SKM-1 (cell line): Measurements from ENCODE around the gene ADAMTSL1.
"Not testable (repeated sequence)": the region's sequence is repeated elsewhere in the genome, so short reads cannot be mapped to it uniquely, and the experiment has no call there.

Experiments
- DNase-seq: peaks from one replicate; lab custom pipeline; 2025; ENCODE audit not compliant: unreplicated experiment; lab: John Stamatoyannopoulos, UW

Gene ADAMTSL1

DNA sequence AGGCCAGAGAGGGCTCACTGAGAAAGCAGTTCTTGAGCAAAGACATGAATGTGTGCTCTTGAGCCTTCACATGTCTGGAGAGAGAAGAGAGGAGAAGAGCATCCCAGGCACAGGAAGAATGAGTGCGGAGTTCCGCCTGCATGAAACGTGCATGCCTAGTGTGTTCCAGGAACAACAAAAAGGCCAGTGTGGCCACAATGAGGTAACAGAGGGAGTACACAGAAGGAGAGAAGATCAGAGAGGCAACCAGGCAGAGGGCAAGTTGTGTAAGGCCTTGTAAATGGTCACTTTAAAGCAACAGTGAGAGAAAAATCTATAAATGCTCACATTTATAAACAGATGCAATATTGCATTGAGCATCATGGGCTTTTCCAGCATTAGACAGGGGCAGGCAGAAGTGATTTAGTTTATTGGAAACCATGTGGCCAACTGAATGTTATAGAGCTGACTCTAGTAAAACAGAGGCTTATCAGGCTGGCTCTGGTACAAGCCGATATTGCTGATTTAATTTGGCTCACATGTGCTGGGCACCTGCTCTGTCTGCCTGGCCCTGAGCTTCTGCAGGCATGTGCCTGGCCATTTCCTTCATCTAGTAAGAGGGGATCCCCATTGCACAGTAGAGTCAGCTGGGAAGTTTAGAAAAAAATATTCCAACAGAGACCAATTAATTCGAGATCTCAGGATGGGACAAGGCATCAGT, 373.8 kb downstream of the ADAMTSL1 start:
- DNase-seq: no peak

DNA sequence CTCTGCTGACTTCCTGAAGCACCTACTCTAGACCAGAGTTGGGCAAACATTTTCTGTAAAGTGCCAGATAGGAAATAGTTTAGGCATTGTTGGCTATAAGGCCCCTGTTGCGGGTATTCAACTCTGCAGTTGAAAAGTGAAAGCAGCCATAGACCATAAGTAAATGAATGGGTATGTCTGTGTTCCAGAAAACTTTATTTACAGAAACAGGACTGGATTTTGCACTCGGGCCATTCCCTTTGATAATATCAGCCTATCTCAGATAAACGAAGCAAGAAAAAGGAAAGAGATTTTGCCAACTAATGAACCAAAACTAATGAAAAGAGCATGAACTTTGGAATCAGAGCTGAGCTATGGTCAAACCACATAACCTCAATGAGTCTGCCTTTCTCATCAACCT, 374.7 kb downstream of the ADAMTSL1 start:
- DNase-seq: no peak

DNA sequence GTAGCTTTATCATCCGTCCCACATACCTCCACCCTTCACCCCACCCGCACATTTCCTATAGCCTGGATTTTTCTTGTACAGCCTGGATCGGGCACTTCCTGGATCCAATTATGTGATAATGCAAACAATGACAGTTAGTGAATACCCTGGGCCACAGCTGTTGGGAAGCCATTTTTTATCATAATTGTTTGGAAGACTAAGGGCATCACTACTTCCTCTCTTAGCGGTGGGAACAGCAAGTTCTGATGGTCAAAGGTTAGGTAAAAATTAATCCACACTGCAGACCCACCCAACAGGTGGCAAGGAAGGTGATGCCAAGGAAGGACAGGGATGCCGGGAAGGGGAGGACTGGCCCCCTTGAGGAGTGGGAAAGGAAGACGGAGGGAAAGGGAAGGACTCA, 375.3 kb downstream of the ADAMTSL1 start:
- DNase-seq: no peak

DNA sequence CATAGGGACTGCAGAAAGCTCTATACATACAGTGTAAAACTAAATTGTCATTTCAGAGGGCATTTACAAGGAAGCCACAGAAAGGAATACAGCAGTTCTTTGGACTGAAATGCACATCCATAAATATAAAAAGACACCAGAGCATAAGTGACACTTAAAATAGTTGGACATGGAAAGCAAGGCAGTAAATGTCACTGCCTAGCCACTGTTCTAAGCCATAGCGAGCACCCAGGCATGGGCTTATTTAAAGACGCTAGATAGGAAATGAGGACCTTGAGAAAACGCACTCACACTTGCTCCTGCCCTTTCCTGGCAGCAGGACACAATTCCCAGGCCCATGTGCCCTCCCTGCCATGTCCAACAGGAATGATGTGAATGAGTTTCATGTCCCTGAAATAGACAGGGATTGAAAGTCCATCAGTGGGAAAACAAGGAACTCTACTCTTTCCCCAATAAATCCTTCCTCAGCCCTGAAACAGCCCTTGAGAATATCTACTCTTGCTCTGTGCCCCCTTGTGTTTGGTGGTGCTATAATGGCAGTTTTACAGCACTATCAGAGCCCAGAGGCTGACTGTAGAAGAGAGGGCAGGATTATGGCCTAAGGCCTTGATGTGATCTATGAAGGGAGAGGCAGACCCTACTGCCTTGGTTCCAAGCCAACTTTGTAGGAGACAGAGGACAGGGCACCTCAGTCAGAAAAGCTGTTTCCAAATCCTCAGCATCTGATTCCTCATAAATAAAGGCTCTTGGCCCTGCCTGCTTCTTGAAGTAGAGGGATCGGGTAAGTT, 376.1 kb downstream of the ADAMTSL1 start:
- no peak for DNase-seq

DNA sequence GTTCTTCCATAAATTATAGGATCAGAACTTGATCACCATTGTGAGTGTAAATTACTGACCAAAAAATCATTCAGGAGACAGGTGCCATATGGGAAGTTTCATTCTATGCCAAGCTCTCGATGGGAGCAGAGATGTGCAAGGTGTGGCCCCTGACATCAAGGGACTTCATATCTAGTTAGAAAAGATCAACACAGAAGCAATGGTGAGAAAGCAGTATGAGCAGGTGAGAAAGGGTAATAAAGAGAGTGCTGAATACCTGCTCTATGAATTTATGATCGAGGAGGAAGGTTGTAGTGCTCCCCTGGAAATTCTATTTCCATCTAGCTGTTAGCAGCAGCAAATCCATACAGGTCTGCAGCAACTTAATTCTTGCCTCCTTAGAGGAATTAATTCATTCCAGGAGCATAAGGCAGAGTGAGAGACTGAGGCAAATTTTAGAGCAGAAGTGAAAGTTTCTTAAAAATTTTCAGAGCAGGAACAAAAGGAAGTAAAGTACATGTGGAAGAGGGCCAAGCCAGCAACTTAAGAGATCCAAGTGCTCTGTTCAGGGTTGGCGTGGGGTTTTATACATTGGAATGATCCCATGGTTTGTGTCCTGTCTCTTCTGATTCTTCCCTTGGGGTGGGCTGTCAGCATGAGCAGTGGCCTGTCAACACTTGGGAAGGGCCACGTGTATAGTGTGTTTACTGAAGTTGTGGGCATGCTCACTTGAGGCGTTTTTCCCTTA, 377.3 kb downstream of the ADAMTSL1 start:
- DNase-seq: no peak

DNA sequence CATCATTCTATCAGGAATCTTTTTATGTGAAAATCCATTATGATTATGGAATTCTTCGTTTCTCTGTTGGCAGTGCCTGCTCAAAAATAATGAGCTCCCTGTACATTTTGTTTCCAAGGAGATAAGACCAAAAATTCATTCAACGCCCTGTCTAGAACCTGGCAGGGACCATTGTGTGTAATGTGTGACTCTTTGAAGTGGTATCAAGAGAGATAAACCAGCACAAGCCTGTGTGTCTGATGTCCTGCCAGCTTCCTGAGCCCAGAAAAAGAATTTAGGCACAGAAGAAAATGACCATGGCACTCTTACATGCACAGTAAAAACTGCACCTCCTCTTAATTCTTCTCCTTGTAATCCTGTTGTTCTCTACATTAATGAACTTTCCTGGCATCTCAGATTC, 381.7 kb downstream of the ADAMTSL1 start:
- no peak for DNase-seq

DNA sequence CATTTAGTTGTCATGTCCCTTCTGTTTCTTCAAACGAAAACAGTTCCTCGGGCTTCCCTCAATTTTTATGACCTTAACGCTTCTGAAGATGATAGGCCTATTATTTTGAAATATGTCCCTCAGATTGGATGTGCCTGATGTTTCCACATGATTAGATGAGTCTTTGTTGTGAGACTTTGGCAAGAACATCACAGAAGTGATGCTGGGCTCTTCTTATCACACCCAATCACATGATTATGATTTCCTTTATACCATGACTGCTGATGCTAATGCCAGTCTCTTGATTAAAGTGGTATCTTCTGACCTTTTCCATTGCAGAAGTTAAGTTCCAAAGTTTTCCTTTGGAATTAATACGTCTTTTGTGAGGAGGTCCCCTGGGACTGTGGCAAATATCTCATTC, 383.4 kb downstream of the ADAMTSL1 start:
- no peak for DNase-seq

DNA sequence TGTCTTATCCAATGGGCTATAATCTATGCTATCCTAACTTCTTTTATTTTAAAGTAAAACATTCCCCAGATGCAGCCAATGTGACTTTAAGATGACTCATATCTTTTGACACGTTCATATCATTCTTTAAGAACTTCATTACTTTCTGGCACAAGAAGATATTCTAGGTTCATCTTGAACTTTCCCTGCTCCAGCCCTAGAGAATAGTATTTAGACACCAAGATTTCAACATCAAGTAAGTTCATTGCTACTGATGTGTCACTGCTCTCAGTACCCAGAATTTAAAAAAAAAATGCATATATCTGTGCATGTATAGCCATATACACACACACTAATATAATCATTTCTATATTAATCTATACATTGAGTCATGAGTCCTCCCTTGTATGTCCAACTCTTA, 383.8 kb downstream of the ADAMTSL1 start:
- no peak for DNase-seq

DNA sequence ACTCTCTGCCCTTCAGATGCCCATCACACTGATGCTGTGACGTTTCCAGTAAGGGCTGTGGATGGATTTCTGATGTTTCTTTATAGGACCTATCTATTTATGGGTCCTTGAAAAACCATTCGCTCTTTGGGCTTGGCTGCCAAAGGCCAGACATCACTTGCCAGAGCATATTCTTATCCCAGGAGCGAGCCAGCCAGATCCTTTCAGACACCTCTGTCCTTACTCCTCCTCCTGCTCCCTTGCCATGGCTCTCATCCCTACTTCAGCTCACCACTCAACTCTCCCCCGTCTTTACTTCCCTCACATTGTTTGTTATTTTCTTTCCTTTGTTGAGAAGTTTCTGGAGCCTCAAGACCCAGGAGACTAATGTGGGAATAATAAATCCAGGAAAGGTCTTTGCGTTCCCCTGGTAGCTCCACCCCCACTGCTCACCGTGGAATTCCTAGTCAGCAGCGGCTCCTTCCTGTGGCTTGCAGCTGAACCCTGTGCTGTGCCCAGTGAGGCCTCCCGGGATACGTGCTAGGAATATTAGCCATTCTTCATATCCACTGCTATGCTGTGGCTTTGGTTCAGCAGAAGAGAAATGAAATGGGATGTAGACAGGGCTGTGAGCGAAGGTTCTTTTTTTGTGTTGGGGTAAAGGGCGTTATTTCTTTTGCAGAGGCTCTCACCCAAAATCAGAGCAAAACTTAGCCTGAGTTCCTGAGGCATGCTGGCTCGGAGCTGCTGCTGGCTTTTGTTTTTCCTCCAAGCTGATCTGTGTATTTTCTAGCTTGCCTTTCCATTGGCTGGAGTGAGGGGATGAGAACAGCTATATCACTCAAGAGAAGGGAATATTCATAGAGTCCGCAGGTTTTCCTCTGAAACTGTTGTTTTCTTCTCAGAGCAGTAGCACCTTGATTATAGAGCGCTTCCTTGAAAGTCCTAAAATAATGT, 387.9 kb downstream of the ADAMTSL1 start:
- no peak for DNase-seq

DNA sequence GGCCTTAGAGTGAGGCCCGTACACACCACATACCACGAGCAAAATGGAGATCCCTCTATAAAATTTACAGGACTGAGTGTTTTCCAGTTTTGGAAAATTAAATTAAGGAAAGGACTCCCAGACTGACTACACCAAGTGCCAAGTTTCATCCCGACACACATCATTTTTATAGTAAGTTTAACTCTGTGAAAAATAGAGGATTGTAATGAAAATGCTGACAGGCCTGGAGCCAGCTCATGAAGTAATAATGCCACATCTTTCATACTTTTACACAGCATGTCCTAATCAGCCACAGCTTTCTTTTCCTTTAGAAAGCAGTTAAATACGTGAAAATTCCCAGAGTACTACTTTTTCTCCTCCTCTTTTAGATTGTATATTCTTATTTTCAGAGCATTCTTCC, 389.8 kb downstream of the ADAMTSL1 start:
- DNase-seq: no peak

DNA sequence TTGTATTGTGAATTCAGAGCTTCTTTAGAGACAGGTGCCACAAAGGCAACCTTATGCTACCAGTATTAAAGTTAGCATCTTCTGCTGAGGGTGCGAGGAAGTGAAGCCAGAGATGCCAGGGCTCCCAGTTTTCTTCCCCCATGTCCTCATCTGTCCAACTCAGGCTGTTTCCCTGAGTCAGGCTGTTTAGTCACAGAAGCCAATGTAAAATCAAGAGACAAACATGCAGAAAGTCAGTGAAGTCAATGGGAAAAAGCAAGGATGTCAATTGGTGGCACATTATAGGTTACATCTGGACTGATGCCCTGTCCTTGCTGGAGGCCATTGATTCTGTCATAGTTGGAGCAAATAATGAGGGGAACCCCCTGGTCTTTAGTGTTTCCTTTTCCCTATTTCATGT, 390.6 kb downstream of the ADAMTSL1 start:
- DNase-seq: no peak

DNA sequence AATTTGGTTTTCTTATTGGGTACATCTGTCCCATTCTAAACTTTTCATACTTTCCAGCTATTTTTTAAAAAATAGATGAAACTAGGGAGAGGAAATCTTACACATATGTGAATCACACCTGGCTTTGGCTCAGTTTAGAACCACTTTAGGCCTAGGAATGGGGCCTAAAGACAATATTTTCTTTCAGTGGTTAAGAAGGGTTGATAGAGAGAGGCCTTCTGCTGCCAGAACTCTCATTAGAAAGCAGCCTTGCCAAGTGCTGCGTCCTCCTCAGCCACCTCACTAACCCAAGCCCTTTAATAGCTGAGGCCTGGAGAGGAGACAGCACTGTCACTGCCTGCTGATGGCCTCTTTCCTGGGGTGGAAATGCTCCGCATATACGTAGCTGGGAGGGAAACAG, 391.6 kb downstream of the ADAMTSL1 start:
- DNase-seq: no peak

DNA sequence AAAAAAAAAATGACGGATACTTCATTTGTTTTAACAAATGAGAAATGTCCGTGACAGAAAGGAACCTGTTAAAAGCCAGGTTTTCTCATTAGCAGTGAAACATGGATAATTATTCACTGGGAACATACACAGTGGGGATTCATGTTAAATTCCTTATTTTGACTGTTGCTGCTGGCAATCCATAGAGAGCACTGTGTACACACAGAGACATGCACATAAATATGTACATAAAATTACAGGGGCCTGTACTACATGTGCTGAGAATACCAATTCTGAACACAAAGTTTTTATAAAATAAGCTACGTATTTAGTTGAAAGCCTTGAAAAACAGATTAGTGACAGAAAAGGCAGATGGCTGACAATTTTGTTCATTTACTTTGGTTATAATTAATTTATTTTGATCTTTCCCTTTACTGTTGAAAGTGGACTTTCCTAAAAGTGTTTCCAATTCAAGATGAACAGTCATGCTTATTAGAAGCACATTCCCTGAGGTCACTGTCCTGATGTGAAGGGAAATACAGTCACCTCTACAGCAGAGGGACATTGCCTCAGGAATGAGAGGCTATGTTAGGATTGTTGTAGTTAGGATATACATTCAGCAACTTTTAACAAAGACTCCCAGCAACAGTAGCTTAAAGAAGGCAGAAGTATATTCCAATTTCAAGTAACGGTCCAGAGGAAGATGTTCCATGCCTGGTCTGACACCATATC, 392.3 kb downstream of the ADAMTSL1 start:
- DNase-seq: no peak

DNA sequence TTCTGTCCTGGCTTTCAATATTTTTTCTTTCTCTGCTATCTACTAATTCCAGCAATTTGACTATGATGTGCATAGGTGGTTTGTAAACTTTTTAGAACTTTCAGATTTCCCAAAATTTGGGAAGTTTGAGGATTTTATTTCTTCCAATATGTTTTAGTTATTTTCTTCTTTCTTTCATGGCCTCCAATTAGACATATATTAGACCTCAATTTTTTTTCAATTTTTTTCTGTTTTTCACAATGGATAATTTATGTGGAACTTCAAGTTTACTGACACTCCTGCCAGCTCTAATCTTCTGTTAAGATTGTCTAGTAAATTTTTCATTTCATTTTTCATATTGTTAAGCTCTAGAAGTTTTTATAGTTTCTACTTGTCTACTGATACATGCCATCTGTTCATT, 395.8 kb downstream of the ADAMTSL1 start:
- DNase-seq: no peak

DNA sequence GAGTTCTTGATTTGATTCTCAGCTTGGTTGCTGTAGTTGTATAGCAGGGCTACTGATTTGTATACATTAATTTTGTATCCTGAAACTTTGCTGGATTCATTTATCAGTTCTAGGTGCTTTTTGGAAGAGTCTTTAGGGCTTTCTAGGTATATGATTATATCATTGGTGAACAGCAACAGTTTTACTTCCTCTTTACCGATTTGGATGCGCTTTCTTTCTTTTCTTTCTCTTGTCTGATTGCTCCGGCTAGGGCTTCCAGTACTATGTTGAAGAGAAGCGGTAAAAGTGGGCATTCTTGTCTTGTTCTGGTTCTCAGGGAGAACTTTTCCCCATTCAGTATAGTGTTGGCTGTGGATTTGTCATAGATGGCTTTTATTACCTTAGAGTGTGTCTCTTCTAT, 400.1 kb downstream of the ADAMTSL1 start:
- no peak for DNase-seq

DNA sequence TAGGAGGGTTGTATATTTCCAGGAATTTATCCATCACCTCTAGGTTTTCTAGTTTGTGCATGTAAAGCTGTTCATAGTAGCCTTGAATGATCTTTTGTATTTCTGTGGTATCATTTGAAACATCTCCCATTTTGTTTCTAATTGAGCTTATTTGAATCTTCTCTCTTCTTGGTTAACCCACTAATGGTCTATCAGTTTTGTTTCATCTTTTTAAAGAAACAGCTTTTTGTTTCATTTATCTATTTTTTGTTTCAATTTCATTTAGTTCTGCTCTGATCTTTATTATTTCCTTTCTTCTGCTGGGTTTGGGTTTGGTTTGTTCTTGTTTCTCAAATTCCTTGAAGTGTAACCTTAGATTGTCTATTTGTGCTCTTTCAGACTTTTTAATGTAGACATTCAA, 401.0 kb downstream of the ADAMTSL1 start:
- not testable (repeated sequence) for DNase-seq

DNA sequence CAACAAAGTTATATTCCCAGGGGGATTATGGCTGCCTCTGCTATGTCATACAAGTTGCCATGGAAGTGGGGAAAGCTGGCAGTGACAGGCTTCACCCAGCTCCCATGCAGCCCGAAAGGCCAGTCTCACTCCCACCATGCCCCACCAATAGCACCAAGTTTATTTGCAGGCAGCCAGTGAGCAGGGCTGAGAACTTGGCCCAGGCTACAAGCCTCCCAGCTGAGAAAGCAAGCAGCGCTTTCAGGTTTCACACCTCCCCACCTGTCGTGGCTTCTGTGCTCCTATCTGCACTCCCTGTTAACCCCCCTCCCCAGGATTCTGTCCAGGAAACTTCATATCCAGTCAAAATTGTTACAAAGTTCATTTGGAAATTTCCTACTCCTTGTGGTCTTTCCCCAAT, 404.0 kb downstream of the ADAMTSL1 start:
- no peak for DNase-seq

DNA sequence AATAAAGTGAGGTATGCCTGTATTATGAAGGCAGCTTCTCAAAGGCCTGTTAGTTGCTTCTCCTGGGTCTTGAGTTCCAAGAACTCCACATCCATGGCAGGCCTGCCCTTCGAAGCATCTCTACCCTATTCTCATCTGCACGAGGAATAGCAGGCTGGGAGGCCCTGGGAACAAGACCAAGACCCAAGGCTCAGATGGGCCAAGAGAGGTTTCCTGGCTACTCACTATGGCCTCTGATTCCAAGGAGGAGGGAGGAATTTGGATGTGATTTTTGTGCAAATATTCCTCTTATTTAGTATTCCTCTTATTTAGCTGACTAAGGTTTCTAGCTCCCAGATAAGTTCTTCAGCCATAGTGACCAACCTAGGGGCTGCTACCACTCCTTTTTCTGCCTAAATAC, 407.8 kb downstream of the ADAMTSL1 start:
- no peak for DNase-seq

DNA sequence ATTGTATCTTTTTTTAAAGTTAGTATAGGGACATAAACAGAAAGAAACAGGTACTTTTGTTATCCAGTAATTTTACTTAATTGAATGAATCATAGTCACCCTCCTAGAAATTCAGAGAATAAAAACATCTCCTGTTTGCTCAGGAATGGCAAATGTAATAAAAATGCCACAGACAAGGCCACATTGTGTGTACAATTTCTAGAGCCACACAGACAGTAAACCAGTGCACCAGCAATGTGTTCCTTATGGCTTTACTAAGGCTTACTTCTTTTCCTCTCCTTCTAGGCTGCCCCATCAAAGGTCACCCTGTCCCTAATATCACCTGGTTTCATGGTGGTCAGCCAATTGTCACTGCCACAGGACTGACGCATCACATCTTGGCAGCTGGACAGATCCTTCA, 413.6 kb downstream of the ADAMTSL1 start:
- no peak for DNase-seq

DNA sequence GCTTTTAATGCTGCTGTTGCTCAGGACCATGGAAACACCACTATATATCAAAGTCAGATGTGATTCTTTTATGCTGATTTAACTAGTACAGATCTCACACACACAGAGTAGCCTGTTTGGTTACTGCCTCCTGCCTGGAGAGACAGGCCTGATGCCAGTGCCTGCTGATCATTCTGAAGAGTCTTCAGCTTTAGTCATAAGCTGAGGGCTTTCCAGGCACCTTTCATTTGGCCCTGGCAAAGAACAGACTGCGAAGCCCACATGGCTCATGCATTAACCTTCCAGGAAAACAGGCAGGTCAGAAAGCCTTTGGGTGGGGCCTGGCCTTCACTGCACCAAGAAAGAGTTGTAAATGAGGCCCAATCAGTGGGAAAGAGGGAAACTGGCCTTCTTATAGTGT, 414.3 kb downstream of the ADAMTSL1 start:
- no peak for DNase-seq
